ENCODE results near the gene DNAJB4. TPM values are rescaled to one million over a fixed set of nuclear protein-coding genes. Genes with fewer than 3 reads are reported as not detected.

DNAJB4 gene
- total RNA-seq, 2 experiments from 2014 or later = 19.2 to 22.7 TPM

Other genes starting within 250 kb of the DNAJB4 start
- 10 to 100 TPM; 69.7 to 71.6 TPM for gene USP33, start 245.1 kb upstream of the DNAJB4 start, total RNA-seq
- 10 to 100 TPM; 12.2 to 15.8 TPM for gene MIGA1, start 225.3 kb upstream of the DNAJB4 start, total RNA-seq
- gene NEXN, start 116.3 kb upstream of the DNAJB4 start, total RNA-seq = under 1 TPM in 1 of 2 experiments, not detected in 1; 0.25 TPM
- gene FUBP1, start 25.9 kb upstream of the DNAJB4 start, total RNA-seq = 100 to 1,000 TPM; 196 to 202 TPM
- not detected for gene GIPC2, start 41.0 kb downstream of the DNAJB4 start, total RNA-seq